Fibroblast of lung (primary cell): Measurements from ENCODE around the gene RPL9.

Experiments
- EZH2 ChIP-seq: IDR thresholded peaks from 2 replicates; pipeline ENCODE4 v1.5.1; 2012; ENCODE audit warnings: low read length, control low read depth, mild to moderate bottlenecking; ENCODE audit errors: missing control alignments
- TF ChIP-seq, protein P1 (sequence below), 2 donors: IDR thresholded peaks in 1 of 2; conservative IDR thresholded peaks in 1 of 2; 1 replicate in 1 of 2; 2 replicates in 1 of 2; pipeline ENCODE4 v1.5.1; 2011 to 2012; ENCODE audit warnings: low read length in 2 of 2, control low read depth in 1 of 2, inconsistent platforms in 1 of 2, low read depth in 1 of 2, mild to moderate bottlenecking in 1 of 2

GRCh38 chr4:39458505-39459300, at the start of gene RPL9, which contains the start of gene LIAS:
- TF ChIP-seq, protein P1, sequence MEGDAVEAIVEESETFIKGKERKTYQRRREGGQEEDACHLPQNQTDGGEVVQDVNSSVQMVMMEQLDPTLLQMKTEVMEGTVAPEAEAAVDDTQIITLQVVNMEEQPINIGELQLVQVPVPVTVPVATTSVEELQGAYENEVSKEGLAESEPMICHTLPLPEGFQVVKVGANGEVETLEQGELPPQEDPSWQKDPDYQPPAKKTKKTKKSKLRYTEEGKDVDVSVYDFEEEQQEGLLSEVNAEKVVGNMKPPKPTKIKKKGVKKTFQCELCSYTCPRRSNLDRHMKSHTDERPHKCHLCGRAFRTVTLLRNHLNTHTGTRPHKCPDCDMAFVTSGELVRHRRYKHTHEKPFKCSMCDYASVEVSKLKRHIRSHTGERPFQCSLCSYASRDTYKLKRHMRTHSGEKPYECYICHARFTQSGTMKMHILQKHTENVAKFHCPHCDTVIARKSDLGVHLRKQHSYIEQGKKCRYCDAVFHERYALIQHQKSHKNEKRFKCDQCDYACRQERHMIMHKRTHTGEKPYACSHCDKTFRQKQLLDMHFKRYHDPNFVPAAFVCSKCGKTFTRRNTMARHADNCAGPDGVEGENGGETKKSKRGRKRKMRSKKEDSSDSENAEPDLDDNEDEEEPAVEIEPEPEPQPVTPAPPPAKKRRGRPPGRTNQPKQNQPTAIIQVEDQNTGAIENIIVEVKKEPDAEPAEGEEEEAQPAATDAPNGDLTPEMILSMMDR (conservative IDR thresholded peaks at IDR 0.05 in 1 of 2, IDR thresholded peaks at IDR 0.05 in 1 of 2; ENCODE audit: low read depth in 1 of 2, low read length in 2 of 2): no peak
- no peak for TF ChIP-seq EZH2
